Cardiac fibroblast (primary cell): ENCODE data around the gene ARR3.
"Not testable (repeated sequence)": the region's sequence is repeated elsewhere in the genome, so short reads cannot be mapped to it uniquely, and the experiment has no call there.

Experiments
- DNase-seq, 2 donors: peaks; one replicate each; pipeline versions ENCODE4 v3.0.0 to v3.0.0-alpha.2; 2010; ENCODE audit warnings: low read depth in 2 of 2
- H3K4me3 ChIP-seq, 2 donors: replicated peaks in 1 of 2; 1 replicate in 1 of 2; 2 replicates in 1 of 2; pipeline ENCODE4 v1.5.1; 2011; ENCODE audit warnings: low read depth in 2 of 2, low read length in 2 of 2, mild to moderate bottlenecking in 2 of 2, moderate library complexity in 1 of 2
- TF ChIP-seq, protein P1 (sequence below): IDR thresholded peaks from one replicate; pipeline ENCODE4 v1.5.1; 2011; ENCODE audit warnings: low read depth, mild to moderate bottlenecking, low read length, inconsistent platforms

The ARR3 gene

DNA sequence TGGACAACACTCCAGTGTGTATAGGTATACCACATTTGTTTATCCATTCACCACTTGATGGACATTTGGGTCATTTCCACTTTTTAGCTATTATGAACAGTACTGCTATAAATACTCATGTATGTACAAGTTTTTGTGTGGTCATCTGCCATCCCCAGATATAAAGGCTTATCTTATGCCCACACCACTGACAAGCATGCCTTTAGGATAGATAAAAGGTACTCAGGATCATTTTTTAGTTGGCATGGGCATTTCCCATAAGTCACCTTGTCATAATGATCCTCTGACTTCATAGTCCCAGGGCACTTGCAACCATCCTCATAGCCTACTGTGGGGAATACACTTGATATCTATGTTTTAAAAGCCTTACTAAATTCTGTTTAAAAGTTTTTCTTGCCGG, 27.4 kb upstream of the ARR3 start:
- TF ChIP-seq, protein P1, sequence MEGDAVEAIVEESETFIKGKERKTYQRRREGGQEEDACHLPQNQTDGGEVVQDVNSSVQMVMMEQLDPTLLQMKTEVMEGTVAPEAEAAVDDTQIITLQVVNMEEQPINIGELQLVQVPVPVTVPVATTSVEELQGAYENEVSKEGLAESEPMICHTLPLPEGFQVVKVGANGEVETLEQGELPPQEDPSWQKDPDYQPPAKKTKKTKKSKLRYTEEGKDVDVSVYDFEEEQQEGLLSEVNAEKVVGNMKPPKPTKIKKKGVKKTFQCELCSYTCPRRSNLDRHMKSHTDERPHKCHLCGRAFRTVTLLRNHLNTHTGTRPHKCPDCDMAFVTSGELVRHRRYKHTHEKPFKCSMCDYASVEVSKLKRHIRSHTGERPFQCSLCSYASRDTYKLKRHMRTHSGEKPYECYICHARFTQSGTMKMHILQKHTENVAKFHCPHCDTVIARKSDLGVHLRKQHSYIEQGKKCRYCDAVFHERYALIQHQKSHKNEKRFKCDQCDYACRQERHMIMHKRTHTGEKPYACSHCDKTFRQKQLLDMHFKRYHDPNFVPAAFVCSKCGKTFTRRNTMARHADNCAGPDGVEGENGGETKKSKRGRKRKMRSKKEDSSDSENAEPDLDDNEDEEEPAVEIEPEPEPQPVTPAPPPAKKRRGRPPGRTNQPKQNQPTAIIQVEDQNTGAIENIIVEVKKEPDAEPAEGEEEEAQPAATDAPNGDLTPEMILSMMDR, result no peak
- no peak for DNase-seq
- no peak overlapping the region for H3K4me3 ChIP-seq

DNA sequence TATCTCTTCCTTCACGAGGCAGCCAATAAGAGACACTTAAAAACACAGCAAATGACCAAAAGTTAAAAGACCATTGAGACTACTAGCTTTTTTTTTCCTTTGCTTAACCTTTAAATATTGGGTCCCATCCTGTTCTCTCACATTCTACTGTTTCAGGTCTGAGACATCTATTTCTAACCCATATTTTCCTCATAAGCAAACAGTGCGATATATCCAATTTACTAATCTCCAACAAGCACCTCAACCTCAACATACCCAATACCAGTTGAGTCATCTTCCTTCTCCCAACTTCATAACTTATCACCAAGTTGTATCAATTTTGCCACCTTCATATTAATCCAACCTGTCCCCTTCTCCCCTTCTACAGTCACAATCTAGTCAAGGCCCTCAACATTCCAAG, 26.6 kb upstream of the ARR3 start:
- no peak for DNase-seq
- TF ChIP-seq, protein P1, result no peak

DNA sequence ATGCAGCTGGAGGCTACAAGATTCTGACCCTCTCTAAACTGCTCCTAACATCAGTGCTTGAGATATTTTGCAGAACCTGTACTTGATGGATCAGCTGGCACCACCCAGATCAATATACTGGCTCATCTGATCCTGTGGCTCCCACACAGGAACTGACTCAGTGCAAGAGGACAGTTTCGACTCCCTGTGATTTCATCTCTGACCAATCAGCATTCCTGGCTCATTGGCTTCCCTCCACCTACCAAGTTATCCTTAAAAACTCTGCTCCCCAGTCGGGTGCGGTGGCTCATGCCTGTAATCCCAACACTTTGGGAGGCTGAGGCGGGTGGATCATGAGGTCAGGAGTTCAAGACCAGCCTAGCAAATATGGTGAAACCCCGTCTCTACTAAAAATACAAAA, 24.5 kb upstream of the ARR3 start:
- peak in 1 of 2 donors; percentile 22 for DNase-seq
- not testable (repeated sequence) for H3K4me3 ChIP-seq

More for the DNA sequence above, 26.6 kb upstream of the ARR3 start:
- H3K4me3 ChIP-seq, result no peak overlapping the region

DNA sequence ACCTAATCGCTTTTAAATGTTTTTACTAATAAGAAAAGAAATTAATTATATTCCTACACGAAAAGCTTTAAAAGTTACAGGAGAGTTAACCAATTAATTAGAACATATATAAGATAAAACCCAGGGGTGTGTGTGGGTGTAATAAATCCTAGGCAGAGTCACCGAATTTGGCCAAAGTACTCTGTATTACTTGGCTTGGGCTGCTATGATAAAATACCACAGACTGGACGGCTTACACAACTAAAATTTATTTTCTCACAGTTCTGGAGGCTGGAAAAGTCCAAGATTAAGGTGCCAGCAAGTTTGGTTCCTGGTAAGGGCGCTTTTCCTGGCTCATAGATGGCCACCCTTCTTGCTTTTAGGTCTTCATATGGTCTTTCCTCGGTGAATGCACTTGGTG, 23.3 kb upstream of the ARR3 start:
- no peak for DNase-seq
- TF ChIP-seq, protein P1, result no peak
- no peak overlapping the region for H3K4me3 ChIP-seq

DNA sequence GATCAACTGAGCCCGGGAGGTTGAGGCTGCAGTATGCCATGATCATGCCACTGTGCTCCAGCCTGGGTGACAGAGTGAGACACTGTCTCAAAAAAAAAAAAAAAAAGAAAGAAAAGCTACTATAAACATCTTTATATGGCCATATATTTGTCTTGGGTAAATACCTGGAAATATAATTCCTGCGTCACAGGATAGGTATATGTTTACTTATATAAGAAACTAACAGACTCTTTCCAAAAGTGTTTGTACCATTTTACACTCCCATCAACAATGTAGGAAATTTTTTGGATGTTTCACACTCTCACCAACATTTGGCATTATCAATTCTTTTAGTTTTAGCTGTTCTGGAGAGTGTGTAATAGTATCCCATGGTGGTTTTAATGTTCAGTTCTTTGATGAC, 20.9 kb upstream of the ARR3 start:
- TF ChIP-seq, protein P1, result no peak
- no peak for DNase-seq
- H3K4me3 ChIP-seq, result no peak overlapping the region

DNA sequence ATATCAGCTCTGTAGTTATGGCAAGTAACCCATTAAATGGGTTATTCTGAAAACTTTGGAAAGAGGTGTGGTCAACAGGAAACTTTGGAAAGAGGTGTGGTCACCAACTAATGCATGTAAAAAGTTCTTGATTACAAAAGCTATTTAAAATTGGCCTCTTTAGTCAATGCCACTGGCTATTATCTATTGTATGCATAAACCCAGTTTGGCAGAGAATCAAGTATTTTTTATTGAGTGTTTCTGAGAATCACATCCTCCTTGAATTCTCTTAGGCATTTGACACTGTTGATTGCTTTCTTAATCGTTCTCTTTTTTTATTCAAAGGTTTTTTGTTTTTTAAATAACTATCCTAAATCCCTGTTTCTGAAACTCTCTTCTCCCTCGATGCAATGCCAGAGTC, 15.6 kb upstream of the ARR3 start:
- TF ChIP-seq, protein P1, result no peak
- DNase-seq, result no peak
- H3K4me3 ChIP-seq, result no peak overlapping the region

DNA sequence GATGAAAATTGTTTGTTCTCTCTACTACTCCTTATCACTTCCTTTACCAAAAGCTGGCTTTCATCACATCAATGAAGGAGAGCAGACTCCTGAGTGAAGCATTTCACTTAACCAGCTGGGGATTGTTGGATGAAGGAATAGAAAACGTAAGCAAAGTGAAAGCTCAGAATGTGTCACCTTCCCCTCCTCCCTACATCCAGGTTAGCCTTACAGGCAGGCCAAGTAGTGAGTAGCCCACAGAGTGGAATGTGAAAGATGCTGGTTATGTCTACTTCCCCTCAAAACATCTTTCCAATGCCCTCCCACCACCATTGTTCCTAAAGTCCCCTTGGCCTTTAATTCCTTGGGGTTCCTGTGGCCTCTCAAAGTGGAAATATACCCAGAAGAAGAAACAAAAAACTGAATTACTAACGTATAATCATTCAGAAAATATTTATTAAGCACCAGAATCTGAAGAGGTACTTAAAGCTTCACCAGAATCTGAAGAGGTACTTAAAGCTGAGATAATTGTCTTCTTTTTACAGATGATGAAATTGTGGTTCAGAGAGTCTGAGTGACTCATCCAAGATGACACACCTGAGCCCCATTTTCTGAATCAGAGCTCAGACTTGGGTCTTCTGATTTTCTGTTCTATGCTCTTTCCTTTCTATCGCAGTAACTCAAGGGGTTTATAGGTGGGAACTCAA, 14.6 kb upstream of the ARR3 start:
- no peak overlapping the region for H3K4me3 ChIP-seq
- TF ChIP-seq, protein P1, result no peak
- DNase-seq, result peak in 1 of 2 donors; percentile 16
